Liver (tissue), 9 donors: ENCODE data around the gene ETV3L. TPM values are rescaled to one million over a fixed set of nuclear protein-coding genes. Genes with fewer than 3 reads are reported as not detected.
A peak's percentile ranks its signal among the peaks of the same experiment; 100 is the strongest.

Experiments
- DNase-seq: peaks from one replicate; pipeline ENCODE4 v3.0.0-alpha.2; 2017; ENCODE audit warnings: low spot score
- H3K27ac ChIP-seq, 2 donors: one replicate each; pipeline ENCODE4 v1.7.0; 2013; ENCODE audit warnings: inconsistent platforms in 2 of 2, low read length in 2 of 2, control low read depth in 1 of 2, low read depth in 1 of 2, mild to moderate bottlenecking in 1 of 2
- H3K27me3 ChIP-seq, 4 donors: one replicate each; pipeline versions ENCODE4 v1.6.1 to v1.7.0; 2013; ENCODE audit warnings: low read length in 3 of 4, inconsistent platforms in 1 of 4, mild to moderate bottlenecking in 1 of 4, moderate library complexity in 1 of 4; ENCODE audit not compliant: control insufficient read depth in 4 of 4, insufficient read depth in 4 of 4
- H3K36me3 ChIP-seq, 4 donors: one replicate each; pipeline versions ENCODE4 v1.6.1 to v1.7.0; 2013; ENCODE audit warnings: low read length in 3 of 4, mild to moderate bottlenecking in 3 of 4, low read depth in 1 of 4, moderate library complexity in 1 of 4; ENCODE audit not compliant: control insufficient read depth in 4 of 4, insufficient read depth in 3 of 4
- H3K4me1 ChIP-seq, 4 donors: one replicate each; pipeline versions ENCODE4 v1.6.1 to v1.7.0; 2013; ENCODE audit warnings: low read length in 3 of 4, mild to moderate bottlenecking in 3 of 4, moderate library complexity in 1 of 4; ENCODE audit not compliant: control insufficient read depth in 4 of 4, insufficient read depth in 4 of 4
- H3K4me3 ChIP-seq, 3 donors: one replicate each; pipeline versions ENCODE4 v1.6.1 to v1.7.0; 2013; ENCODE audit warnings: low read length in 3 of 3, control low read depth in 1 of 3, low read depth in 1 of 3, mild to moderate bottlenecking in 1 of 3
- H3K9ac ChIP-seq, 2 donors: one replicate each; pipeline ENCODE4 v1.7.0; 2013; ENCODE audit warnings: low read length in 2 of 2, mild to moderate bottlenecking in 2 of 2, moderate library complexity in 2 of 2, control low read depth in 1 of 2, low read depth in 1 of 2
- H3K9me3 ChIP-seq, 4 donors: one replicate each; pipeline versions ENCODE4 v1.6.1 to v1.7.0; 2013; ENCODE audit warnings: low read length in 3 of 4; ENCODE audit not compliant: control insufficient read depth in 4 of 4
- EGR1 ChIP-seq, 2 donors: IDR thresholded peaks; 2 replicates each; pipeline ENCODE4 v1.6.1; 2016 to 2018; ENCODE audit warnings: antibody characterized with exemption in 2 of 2, low read depth in 2 of 2
- FOXA1 ChIP-seq: IDR thresholded peaks from 2 replicates; pipeline ENCODE4 v1.6.1; 2016; ENCODE audit warnings: antibody characterized with exemption
- FOXA2 ChIP-seq: IDR thresholded peaks from 2 replicates; pipeline ENCODE4 v1.6.1; 2016; ENCODE audit warnings: antibody characterized with exemption
- GABPA ChIP-seq, 2 donors: IDR thresholded peaks in 1 of 2; conservative IDR thresholded peaks in 1 of 2; 2 replicates each; pipeline ENCODE4 v1.6.1; 2016; ENCODE audit warnings: antibody characterized with exemption in 2 of 2, mild to moderate bottlenecking in 1 of 2, moderate library complexity in 1 of 2
- HNF4A ChIP-seq, 2 donors: conservative IDR thresholded peaks; 2 replicates each; pipeline ENCODE4 v1.6.1; 2016; ENCODE audit warnings: antibody characterized with exemption in 2 of 2, mild to moderate bottlenecking in 2 of 2
- HNF4G ChIP-seq: IDR thresholded peaks from 2 replicates; pipeline ENCODE4 v1.6.1; 2016; ENCODE audit warnings: antibody characterized with exemption
- JUND ChIP-seq, 2 donors: IDR thresholded peaks; 2 replicates each; pipeline ENCODE4 v1.6.1; 2016; ENCODE audit warnings: antibody characterized with exemption in 2 of 2
- RAD21 ChIP-seq, 2 donors: IDR thresholded peaks; 2 replicates each; pipeline ENCODE4 v1.6.1; 2016; ENCODE audit warnings: antibody characterized with exemption in 2 of 2, mild to moderate bottlenecking in 2 of 2
- REST ChIP-seq: IDR thresholded peaks from 2 replicates; pipeline ENCODE4 v1.6.1; 2016; ENCODE audit warnings: antibody characterized with exemption, mild to moderate bottlenecking
- RXRA ChIP-seq, 2 donors: IDR thresholded peaks; 2 replicates each; pipeline ENCODE4 v1.6.1; 2017 to 2018; ENCODE audit warnings: antibody characterized with exemption in 2 of 2, mild to moderate bottlenecking in 1 of 2
- SP1 ChIP-seq: IDR thresholded peaks from 2 replicates; pipeline ENCODE4 v1.6.1; 2018; ENCODE audit warnings: antibody characterized with exemption, mild to moderate bottlenecking
- TAF1 ChIP-seq: conservative IDR thresholded peaks from 2 replicates; pipeline ENCODE4 v1.6.1; 2016; ENCODE audit warnings: antibody characterized with exemption, mild to moderate bottlenecking
- YY1 ChIP-seq: IDR thresholded peaks from 2 replicates; pipeline ENCODE4 v1.6.1; 2016; ENCODE audit warnings: antibody characterized with exemption, mild to moderate bottlenecking
- ZBTB33 ChIP-seq: IDR thresholded peaks from 2 replicates; pipeline ENCODE4 v1.6.1; 2016; ENCODE audit warnings: antibody characterized with exemption
- WGBS: extraction: QIAGEN DNeasy Blood & Tissue Kit; methylation state at CpG from one replicate; pipeline ENCODE4 v1.1.7; 2013; 5-methylcytosine and 5-hydroxymethylcytosine counted together
- polyA plus RNA-seq, 2 donors: library from polyadenylated mRNA; stranded (reverse) in 1 of 2; unstranded in 1 of 2; fragments of 200-250 nt in 1 of 2; fragments of >200 nt in 1 of 2; fragmentation: Nextera tagmentation in 1 of 2; extraction: Ambion mirVana in 1 of 2; gene quantifications; one replicate each; pipeline versions ENCODE4 v1.2.1 to v1.2.3, GENCODE V29; 2013 to 2015
- total RNA-seq, 2 donors: library from RNA; depleted of rRNA; stranded (reverse); fragments of >200 nt; gene quantifications; one replicate each; pipeline ENCODE4 v1.2.3, GENCODE V29; 2014
- TF ChIP-seq, protein P1 (sequence below): IDR thresholded peaks from 2 replicates; pipeline ENCODE4 v1.6.1; 2016; ENCODE audit warnings: antibody characterized with exemption
- TF ChIP-seq, protein P2 (sequence below): IDR thresholded peaks from 2 replicates; pipeline ENCODE4 v1.6.1; 2016; ENCODE audit warnings: antibody characterized with exemption
- donor health status: healthy.
- donor health status: healthy.
- donor health status: healthy.
- donor health status: healthy.
- donor health status: healthy.

Gene ETV3L
- total and polyA plus RNA-seq, 4 donors = not detected

GRCh38 chr1:157139052-157139715 lies 39.6 kb upstream of the ETV3L start:
- no peaks in the 10 kb centered on the region for H3K9me3 ChIP-seq
- peak overlapping the region; percentile 64 to 90 for H3K9ac ChIP-seq
- peaks cover 0 to 15% (median 11%) of the 10 kb centered on the region in 4 donors for H3K36me3 ChIP-seq
- peak; percentile 43 to 47 for TF ChIP-seq HNF4A (conservative IDR thresholded peaks at IDR 0.05)
- no peak for TF ChIP-seq YY1
- no peak for TF ChIP-seq FOXA2
- H3K4me3 ChIP-seq = peak overlapping the region; percentile 16 to 98 (median 90)
- 30% methylated on average over 9 of the region's 9 CpGs for WGBS
- H3K27ac ChIP-seq = peak overlapping the region; percentile 83 to 87
- H3K4me1 ChIP-seq = peaks cover 9 to 28% (median 25%) of the 10 kb centered on the region in 4 donors
- no peak for DNase-seq
- H3K27me3 ChIP-seq = no peaks in the 10 kb centered on the region

DNA sequence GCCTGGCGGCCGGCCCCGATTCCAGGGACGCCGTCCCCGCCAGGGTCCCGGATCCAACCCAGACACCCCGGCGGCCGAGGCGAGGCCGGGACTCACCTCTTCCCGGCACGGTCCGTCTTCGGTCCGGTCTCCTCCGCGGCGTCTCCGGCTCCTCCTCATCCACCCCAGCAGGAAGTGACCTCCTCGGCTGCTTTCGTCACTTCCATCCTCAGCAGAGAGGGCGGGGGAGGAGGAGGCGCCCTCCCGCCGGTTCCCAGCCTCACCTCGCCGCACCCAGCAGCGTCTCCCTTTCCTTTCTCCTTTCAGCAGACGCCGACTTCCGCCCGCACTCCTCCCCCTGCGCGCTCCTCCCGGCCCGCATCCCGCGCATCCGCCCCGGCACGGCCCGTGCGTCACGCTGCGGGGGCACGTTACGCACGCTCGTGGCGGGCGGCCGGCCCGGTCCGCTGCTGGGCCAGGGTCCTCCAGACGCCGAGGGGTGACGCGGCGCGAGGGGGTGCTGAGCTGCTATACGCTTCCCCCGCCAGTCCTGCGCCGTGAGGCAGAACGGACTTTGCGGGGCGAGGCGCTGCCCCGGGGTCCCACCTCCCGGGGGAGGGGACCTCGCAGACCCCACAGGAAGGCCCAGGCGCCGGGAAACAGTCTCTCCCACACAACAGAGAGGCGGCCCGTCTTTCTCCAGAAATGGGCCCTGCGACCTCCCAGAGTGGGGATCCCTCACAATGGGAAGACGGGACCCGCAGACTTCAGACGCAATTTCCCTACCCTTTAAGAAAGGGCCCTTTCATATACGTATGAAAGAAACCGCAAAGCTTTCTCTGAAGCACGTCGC lies 38.8 kb upstream of the ETV3L start, which contains the start of gene ETV3:
Gene ETV3 (minus strand): TSS at position 176 of the 832 bp plus-strand sequence. CDS start 2,043 bp downstream, outside the sequence.
- H3K27ac ChIP-seq = peak within 1 kb of the TSS; percentile 83 to 87
- peaks cover 0 to 23% (median 18%) of the 10 kb centered on the region in 4 donors for H3K36me3 ChIP-seq
- H3K4me3 ChIP-seq = peak within 1 kb of the TSS; percentile 90 to 98 (median 94)
- peaks cover 9 to 28% (median 25%) of the 10 kb centered on the region in 4 donors for H3K4me1 ChIP-seq
- no peaks in the 10 kb centered on the region for H3K27me3 ChIP-seq
- under 1% methylated on average over 85 of the region's 85 CpGs for WGBS
- H3K9me3 ChIP-seq = no peaks in the 10 kb centered on the region
- DNase-seq = peak; percentile 84
- H3K9ac ChIP-seq = peak within 1 kb of the TSS; percentile 81 to 90
- TF ChIP-seq ZBTB33 (no peak), SP1 (no peak), REST (peak; percentile 34), TAF1 (no peak), FOXA2 (no peak), HNF4G (no peak), GABPA (IDR thresholded peaks at IDR 0.05 in 1 of 2, conservative IDR thresholded peaks at IDR 0.05 in 1 of 2) (peak; percentile 74 to 91), HNF4A (conservative IDR thresholded peaks at IDR 0.05) (no peak), JUND (IDR thresholded peaks at IDR 0.05) (no peak), YY1 (no peak), RXRA (IDR thresholded peaks at IDR 0.05) (peak in 1 of 2 donors; percentile 17), FOXA1 (no peak), RAD21 (IDR thresholded peaks at IDR 0.05) (no peak), EGR1 (IDR thresholded peaks at IDR 0.05; ENCODE audit: low read depth in 2 of 2) (peak; percentile 36 to 42)
- TF ChIP-seq, protein P1, sequence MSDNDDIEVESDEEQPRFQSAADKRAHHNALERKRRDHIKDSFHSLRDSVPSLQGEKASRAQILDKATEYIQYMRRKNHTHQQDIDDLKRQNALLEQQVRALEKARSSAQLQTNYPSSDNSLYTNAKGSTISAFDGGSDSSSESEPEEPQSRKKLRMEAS = no peak
- TF ChIP-seq, protein P2, sequence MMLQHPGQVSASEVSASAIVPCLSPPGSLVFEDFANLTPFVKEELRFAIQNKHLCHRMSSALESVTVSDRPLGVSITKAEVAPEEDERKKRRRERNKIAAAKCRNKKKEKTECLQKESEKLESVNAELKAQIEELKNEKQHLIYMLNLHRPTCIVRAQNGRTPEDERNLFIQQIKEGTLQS = no peak
